ENCODE measurements around the gene GRIN1.

GRCh38 chr9:137107312-137107921 lies 31.5 kb upstream of the GRIN1 start:
- TF ChIP-seq POLR2AphosphoS5 (IDR thresholded peaks at IDR 0.05; ENCODE audit: borderline replicate concordance, low read depth, low read length): no peak
- TF ChIP-seq EZH2 (IDR thresholded peaks at IDR 0.05): no peak
- TF ChIP-seq FOXP2 (optimal IDR thresholded peaks at IDR 0.05; ENCODE audit: control extremely low read depth, extremely low read length, insufficient read depth): no peak
